Measurements from ENCODE around the gene LRRC17.
"Not testable (repeated sequence)": the region's sequence is repeated elsewhere in the genome, so short reads cannot be mapped to it uniquely, and the experiment has no call there.

Gene LRRC17

DNA sequence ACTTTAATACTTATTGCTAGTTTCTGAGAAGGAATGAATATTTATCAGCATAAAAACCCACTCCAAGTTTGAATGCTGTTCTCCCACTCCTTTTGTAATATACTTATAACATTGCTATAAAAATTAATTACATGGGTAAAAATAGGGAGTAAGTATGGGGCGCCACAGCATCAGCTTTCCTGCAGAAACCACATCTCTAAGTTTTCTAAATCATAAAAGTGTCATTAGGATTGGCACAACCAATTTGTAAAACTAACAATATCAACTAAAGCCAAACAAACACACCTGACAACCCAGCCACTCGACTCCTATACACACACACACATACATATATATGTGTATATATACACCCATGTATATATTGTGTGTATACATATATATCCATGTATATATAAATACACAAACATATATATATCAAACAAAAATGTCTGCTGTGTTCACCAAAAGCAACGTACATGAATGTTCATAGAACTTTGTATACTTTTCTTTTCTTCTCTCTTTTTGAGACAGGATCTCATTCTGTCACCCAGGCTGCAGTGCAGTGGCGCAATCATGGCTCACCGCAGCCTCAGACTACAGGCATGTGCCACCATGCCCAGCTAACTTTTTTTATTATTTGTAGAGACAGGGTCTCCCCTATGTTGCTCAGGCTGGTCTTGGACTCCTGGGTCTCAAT, 14.8 kb upstream of the LRRC17 start:
- DNase-seq = no peak

DNA sequence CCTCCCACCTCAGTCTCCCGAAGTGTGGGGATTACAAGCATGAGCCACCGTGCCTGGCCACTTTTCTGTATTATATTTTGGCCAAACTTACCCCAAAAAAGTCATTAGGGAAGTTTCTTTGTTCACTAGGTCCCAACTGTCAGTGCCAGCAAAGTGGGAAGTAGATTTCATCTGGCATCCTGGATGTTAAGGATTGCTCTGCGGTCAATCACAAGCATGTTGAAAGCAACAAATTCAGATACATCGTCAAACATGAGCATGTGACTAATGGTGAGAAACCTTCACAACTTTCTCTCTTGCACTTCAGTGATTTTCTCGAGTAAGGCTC, 14.3 kb upstream of the LRRC17 start:
- DNase-seq = no peak

DNA sequence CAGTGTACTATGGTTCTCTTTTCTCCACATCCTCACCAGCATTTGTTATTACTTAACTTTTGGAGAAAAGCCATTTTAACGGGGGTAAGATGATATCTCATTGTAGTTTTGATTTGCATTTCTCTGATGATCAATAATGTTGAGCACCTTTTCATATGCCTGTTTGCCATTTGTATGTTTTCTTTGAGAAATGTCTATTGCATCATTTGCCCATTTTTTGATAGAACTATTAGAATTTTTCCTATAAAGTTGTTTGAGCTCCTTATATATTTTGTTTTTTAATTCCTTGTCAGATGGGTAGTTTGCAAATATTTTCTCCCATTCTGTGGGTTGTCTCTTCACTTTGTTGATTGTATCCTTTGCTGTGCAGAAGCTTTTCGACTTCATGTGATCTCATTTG, 10.7 kb upstream of the LRRC17 start:
- DNase-seq = not testable (repeated sequence)

DNA sequence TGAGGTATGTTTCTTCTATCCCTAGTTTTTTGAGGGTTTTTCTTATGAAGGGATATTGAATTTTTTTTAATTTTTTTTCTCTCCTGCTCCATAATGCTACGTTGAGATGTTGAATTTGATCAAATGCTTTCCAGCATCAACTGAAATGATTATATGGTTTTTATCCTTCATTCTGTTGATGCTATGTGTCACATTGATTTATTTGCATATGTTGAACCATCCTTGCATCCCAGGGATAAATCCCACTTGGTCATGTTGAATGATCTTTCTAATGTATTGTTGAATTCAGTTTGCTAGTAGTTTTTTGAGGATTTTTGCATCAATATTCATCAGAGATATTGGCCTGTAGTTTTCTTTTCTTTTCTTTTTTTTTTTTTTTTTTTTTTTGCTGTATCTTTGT, 9.2 kb upstream of the LRRC17 start:
- DNase-seq = not testable (repeated sequence)

DNA sequence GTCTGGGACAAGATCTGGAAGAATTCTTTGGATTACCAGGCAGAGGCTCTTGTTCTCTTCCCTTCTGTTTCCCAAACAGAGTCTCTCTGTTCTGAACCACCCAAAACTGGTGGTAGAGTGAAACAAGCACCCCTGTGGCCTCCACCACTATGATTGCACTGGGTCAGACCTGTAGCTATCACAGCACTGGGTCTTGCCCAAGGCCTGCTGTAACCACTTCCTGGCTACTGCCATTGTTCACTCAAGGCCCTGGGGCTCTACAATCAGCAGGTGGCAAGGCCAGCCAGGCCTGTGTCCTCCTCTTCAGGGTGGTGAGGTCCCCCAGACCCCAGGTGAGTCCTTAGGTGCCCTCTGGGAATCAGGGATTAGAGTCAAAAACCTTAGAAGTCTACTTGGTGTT, 4.1 kb upstream of the LRRC17 start:
- DNase-seq = no peak

DNA sequence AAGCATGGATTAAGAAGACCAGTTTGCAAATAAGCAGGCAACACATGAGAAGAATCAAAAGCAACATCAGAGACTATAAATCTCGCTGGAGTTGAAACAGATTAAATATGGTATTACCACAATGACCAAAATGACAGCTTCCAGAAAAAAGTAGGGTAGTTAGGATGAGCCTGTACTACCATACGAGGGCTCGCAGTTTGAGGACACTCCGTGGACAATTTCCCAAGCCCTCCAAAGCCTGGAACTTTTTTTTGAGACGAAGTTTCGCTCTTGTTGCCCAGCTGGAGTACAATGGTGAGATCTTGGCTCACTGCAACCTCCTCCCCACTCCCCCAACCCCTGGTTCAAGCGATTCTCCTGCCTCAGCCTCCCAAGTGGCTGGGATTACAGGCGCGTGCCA, 1.0 kb downstream of the LRRC17 start:
- DNase-seq = no peak

DNA sequence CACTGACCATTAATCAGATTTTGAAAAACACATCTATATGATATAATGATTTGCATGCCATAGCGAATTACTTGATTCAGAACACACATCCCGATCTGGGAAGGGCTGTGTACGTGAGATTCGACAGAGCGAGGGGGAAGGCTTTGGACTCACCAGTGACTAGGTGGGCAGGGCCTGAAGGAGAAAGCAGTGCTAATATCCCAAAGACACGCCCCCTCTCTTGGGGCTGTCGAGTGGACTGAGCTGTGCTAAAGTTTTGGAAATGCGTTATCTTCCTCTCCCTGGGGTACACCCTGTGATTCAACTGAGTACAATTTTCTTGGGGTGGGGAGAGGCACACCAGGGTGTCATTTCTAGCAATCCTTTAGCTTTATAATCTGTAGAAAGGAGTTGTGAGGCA, 1.8 kb downstream of the LRRC17 start:
- DNase-seq = peak; percentile 22

DNA sequence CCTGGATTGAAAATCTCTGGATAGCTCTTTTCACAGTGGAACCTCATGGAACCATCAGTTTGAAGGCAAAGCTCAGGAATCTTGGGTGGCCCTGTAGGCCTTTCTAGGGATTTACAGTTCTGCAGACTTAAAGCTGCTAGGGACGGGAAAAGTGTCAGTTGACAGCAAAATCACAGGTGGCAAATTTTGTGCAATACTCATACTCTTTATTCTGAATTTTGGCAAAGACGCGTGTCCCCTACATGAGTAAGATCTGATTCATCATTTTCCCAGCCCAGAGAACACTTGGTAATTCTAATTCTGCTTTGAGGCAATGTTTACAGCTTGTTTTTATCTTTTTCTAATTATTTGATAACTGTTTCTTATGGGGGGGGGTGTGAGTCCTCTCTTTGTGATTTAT, 3.6 kb downstream of the LRRC17 start:
- no peak for DNase-seq

DNA sequence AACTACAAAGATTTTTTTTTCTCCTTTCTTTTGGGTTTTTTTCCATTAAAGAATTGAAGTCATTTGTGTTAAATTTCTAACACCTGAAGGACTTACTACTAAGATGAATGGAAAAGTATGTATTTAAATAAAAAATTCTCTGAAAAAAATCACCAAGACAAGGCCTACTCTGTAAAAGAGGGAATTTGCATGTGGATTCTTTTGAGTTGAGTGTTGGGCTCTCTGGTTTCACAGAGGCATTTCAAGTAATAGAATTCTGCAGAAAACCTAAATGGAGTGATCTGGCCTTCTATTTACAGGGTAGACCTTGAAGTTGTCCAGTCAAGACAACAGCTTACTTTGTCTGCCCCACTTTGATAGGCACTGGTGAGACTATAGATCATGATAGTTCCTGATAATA, 4.1 kb downstream of the LRRC17 start:
- no peak for DNase-seq

DNA sequence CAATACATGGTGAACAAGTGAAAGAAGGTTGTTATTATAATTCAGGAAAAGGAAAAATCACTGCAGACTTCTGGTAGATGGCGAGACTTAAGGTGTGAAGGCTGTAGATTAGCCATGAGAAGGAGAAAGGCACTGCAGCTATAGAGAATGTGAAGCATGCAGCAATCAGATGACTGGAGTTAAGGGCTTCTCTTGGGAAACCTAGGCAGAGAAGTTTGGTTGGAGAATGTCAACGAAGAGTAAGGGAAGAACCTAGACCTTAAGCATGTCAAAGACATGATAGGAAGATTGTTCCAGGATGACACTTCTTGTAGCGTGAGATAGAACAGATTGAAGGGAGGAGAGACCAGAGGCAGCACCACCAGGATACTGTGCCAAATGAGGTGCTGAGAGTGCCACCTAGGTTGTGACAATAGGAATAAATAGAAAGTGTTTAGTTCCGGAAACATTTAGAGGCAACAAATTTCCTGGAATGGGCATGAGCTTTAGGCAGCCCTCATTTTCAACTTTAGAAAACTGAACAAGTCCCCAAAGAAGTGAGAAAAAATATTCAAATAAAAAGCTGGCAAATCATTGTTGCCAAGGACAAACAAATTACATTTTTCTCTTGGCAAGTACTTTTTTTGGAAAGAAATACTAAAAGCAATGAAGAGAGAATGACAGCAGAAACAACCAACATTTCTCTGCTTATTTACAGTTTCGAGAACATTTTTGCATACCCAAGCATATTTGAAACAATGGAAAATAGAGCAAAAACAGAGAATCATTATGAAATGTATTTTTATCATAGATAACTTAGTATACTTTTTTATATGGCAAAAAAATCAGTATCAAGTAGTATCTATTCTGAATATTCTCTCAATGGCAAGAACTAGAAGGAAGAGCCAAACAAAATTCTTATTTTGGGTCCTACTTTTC, 4.9 kb downstream of the LRRC17 start:
- DNase-seq = no peak

DNA sequence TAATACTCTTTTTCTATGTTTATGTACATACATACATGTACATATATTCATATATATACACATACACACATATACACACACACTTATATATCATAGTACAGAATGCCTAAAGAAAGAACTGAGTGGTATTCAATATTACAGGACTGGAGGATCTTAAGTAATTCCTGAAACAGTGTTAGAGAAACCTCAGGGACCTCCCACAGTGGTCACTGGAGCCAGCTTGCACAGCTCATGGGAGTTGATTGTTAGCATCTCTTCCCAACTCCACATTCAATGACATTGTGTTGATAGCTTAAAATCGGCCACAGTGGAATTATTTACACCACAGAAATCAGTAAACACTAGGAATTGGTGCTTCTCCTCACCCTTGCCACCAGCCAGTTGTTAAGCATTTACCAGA, 6.0 kb downstream of the LRRC17 start:
- DNase-seq = no peak

DNA sequence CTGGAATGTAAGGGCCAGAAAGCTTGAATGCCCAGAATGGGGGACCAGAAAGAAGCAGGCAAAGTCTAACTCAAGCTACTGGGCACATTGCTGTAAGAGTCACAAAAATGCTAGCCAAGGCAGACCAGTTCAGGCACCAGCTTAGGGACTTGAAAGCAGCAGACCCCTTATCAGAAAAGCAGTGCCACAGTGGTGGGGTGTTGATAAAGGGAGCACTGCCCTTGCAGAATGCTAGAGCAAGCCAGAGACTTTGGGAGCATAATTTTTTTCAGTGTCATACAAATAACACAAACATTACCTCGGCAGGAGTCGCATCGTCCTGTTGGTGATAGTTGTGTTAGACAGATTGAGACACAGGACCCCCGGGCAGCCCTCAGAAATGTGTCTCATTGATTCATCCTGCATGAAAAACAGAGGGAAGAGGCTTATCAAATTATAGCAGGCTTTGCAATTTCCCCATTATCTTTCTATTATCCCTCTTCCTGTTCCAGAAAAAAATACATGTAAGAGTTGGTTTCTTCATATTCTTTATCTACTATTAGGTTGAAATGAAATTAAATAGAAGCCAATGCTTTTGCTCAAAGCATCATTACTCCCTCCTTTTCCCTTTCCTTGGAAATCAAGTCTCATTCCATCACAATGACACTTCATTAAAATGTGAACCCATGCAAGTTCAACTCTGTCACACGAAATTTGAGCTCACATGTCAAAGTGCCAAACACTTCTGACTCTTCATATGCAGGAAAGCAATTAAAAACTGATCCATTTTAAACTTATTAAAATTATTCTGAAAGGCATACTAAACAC, 13.4 kb downstream of the LRRC17 start:
- no peak for DNase-seq

DNA sequence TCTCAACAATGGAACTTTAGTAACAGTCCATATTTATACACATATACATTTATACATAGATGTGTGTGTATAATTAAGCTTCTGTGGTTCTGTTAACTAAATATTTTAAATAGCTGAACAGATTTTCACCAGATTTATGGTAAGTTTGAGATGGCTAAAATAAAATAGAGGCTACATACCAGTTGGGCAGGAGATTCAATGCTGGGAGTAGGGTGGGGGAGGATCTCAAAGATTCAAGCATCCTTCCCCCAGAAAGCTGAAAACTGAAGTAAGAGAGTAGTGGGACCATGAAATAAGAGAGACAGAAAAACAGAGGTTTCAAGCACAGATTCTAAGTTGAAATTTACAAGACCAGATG, 14.0 kb downstream of the LRRC17 start:
- DNase-seq = no peak

DNA sequence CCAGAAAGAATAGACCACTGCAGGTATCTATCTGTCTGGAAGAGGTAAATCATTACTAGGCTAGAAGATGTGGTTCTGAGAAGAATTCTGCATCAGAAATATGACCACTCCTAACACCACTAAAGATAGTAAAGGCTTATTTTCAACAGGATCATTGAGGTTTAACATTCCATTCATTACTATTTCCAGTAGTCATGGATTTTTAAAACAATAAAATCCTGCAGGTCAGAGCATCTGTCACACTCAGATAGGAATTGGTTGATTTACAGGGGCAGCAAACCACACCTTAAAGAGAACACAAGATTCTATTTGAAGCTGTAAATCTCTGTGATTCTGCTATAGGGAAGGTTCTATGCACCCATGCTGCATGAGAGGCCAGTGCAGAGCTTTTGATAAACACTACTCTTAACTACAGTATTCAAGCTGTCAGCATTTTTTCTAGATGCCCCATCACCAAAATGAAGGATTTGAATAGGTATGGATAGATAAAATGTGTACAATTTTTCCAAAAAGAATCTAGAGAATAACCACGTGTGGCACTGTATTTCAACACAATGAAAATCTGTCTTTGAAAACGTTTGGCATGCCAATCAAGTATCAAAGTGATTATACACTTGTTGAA, 14.6 kb downstream of the LRRC17 start:
- peak; percentile 82 for DNase-seq

DNA sequence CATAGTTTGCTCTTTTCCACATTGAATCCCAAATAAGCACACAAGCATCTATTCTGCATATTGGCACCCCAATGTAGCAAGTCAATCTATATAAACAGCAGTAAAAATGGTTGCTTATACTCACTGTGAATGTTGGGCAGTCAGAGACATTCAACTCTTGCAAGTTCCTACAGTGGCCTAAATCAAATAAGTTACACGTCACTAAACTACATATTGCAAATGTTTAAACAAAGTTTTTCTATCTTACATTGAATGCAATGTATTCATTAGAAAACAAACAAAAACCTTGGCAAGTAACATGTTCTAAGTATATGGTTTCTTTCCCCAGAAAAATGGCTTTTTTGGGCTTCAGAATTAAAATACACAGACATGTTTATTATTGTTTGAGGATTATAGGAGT, 19.0 kb downstream of the LRRC17 start:
- no peak for DNase-seq

DNA sequence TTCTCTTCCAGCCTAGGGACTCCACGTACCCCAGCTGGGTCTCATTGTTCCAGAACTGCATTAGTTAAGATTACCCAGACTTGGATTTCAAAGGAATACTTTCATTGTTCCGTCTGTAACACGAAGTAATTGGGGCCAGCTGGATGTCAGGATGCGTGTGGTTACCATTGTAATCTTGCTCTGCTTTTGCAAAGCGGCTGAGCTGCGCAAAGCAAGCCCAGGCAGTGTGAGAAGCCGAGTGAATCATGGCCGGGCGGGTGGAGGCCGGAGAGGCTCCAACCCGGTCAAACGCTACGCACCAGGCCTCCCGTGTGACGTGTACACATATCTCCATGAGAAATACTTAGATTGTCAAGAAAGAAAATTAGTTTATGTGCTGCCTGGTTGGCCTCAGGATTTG, 21.0 kb downstream of the LRRC17 start:
- DNase-seq = no peak

DNA sequence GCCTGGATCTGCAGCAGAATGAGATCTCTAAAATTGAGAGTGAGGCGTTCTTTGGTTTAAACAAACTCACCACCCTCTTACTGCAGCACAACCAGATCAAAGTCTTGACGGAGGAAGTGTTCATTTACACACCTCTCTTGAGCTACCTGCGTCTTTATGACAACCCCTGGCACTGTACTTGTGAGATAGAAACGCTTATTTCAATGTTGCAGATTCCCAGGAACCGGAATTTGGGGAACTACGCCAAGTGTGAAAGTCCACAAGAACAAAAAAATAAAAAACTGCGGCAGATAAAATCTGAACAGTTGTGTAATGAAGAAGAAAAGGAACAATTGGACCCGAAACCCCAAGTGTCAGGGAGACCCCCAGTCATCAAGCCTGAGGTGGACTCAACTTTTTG, 21.4 kb downstream of the LRRC17 start:
- no peak for DNase-seq

DNA sequence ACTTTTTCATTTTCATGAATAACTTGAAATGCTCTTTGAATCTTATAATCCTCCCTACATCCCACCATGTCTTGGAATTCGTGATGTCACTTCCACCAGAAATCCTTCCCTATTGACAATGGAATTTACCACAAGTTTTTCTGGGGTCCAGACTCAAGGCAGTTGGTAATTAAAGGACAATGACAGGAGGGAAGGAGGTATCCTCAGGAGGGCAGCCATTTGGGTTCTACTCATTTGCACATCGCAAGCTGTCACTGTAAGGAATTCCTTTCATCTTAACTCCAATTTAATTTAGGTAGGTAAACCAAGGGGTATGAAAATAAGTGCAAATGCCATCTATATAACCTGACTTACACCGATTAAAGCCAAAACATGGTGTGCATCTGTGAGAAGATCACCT, 21.9 kb downstream of the LRRC17 start:
- DNase-seq = no peak

DNA sequence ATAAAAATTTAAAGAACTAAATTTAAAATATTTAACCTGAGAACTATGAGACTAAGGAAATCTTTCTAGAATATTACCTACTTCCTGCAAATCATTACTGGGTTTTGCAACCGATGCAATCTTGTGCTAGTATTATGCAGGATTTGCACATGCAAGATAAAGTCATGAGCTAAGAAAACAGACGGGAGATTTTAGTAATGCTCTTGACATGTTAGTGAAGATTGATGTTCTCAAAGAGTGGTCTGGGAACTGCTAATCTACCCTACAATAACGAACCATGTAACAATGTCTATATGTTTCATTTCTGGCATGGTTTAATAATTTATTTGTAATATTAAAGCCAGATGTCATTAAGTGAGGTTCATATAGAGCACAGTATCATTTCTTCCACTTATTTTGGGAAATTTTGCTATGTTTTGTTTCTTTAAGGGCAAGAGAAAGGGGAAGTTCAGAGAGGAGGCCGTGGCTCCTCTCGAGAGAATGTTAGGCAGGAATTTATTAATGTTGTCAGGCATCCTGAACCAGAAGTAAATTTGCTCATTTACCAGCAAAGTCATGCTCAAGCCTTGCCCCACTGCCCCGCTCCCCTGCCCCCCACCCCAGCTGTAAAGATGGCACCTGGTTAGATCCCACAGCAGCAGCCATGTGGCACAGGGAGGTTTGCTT, 22.8 kb downstream of the LRRC17 start:
- no peak for DNase-seq

DNA sequence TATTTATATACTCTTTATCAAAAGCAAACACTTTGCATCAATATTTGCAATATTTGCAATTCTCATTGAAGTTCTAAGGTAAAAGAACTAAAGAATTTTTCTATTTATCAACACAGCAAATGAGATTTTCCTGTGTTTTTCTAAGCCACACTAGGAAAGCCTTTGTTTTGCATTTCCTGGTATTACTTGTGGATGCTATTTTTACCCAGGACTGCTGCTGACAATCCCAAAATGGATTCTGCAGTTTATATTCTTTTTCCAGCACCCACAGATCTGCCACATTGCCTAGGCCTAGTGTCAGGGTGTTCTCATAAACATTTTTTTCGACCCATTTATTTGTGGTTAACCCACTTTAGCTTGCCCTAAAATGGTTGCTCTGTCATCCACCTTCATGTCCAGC, 25.9 kb downstream of the LRRC17 start:
- no peak for DNase-seq

DNA sequence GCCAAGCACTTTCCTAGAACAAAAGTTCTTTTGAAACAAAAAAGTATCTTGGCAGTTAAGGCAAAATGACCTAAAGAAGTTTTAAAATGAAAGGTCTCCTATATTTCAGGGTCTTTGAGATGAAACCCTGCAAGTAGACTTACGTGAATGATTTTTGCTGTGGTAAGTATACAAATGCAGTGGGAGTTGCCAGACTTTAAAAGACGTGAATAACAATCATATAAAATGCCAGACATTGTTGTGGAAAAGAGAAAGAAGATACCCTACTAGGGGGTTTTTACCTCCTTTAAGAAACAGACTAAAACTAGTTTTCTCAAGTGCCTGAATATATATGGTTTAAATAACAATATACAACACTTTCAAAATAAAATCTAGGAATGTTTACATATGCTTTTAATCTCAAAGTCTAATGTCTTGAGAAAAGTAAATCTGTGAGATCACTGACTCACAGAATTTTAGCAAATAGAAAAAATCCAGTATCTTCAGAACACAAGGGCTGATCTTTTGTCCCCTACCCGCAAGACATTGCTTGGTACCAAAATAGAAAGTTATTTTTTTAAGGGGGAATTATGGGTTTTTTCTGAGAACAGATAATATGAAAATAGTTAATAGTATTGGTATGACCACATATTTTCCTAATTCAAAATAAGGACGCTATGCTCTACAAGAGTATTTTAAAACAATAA, 29.5 kb downstream of the LRRC17 start:
- DNase-seq = no peak

DNA sequence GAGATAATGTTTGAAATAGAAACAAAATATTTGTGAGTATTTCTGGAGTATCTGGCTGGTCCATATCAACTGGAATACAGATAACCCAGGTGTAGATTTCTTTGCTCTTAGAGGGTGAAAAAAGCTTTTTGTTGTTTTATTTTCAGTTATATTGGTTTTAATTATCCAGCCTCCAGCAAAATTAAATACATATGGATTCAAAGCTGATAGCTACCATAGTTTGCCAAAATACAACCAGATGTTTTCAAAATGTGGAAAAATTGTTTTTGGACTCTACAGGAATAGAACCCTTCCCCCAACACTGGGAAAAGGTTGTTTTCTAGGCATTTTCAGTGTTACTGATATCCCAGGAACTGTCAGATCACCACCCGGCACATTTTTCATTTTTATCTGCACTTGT, 30.1 kb downstream of the LRRC17 start:
- no peak for DNase-seq
